ENCODE data around the gene MLC1. TPM values are rescaled to one million over a fixed set of nuclear protein-coding genes. Genes with fewer than 3 reads are reported as not detected.

MLC1 gene
- total RNA-seq, 1 donor from 2014 or later = 0.32 TPM

GRCh38 chr22:50118129-50118528 is 32.9 kb upstream of the MLC1 start:
- Histone ChIP-seq H3K36me3 (no peaks in the 10 kb centered on the region), H3K27ac (peak overlapping the region in 1 of 2 donors; percentile 39), H3K4me1 (peaks cover 0 to 16% of the 10 kb centered on the region in 2 donors), H3K9me3 (peaks cover 10 to 11% of the 10 kb centered on the region in 2 donors), H3K27me3 (no peaks in the 10 kb centered on the region), H3K4me3 (no peak overlapping the region)
- DNase-seq (ENCODE audit: low spot score in 2 of 2) = no peak
- TF ChIP-seq CTCF (IDR thresholded peaks at IDR 0.05) = no peak
- intact Hi-C loops (cut with DNase I) = no loop called here

- Histone ChIP-seq H3K4me3 (no peak overlapping the region), H3K27me3 (no peaks in the 10 kb centered on the region), H3K9me3 (peaks cover 1 to 2% of the 10 kb centered on the region in 2 donors), H3K4me1 (peaks cover 3 to 16% of the 10 kb centered on the region in 2 donors), H3K27ac (no peak overlapping the region), H3K36me3 (no peaks in the 10 kb centered on the region)
- no peak for TF ChIP-seq CTCF (IDR thresholded peaks at IDR 0.05)
- intact Hi-C loops (cut with DNase I) = no loop called here
- DNase-seq (ENCODE audit: low spot score in 2 of 2) = no peak
These were observed 32.0 kb upstream of the MLC1 start for GRCh38 chr22:50117168-50117762.

GRCh38 chr22:50115693-50116092 is 30.5 kb upstream of the MLC1 start:
- DNase-seq (ENCODE audit: low spot score in 2 of 2) = no peak
- H3K4me1 ChIP-seq = peaks cover 7 to 19% of the 10 kb centered on the region in 2 donors
- TF ChIP-seq CTCF (IDR thresholded peaks at IDR 0.05) = no peak
- intact Hi-C loops (cut with DNase I) = no loop called here
- peak overlapping the region in 1 of 2 donors; percentile 42 for H3K27ac ChIP-seq
- no peaks in the 10 kb centered on the region for H3K9me3 ChIP-seq
- H3K27me3 ChIP-seq = no peaks in the 10 kb centered on the region
- H3K36me3 ChIP-seq = no peaks in the 10 kb centered on the region
- no peak overlapping the region for H3K4me3 ChIP-seq

GRCh38 chr22:50114221-50115021 is 29.2 kb upstream of the MLC1 start:
- TF ChIP-seq CTCF (IDR thresholded peaks at IDR 0.05) = no peak
- Histone ChIP-seq H3K27me3 (no peaks in the 10 kb centered on the region), H3K27ac (peak overlapping the region; percentile 62 to 74), H3K4me1 (peaks cover 7 to 14% of the 10 kb centered on the region in 2 donors), H3K36me3 (no peaks in the 10 kb centered on the region), H3K9me3 (no peaks in the 10 kb centered on the region), H3K4me3 (peak overlapping the region in 1 of 2 donors; percentile 47)
- no peak for DNase-seq (ENCODE audit: low spot score in 2 of 2)
- intact Hi-C loops (cut with DNase I) = no loop called here

GRCh38 chr22:50112151-50113118 is 27.2 kb upstream of the MLC1 start:
- no peak for DNase-seq (ENCODE audit: low spot score in 2 of 2)
- peaks cover 7 to 10% of the 10 kb centered on the region in 2 donors for H3K4me1 ChIP-seq
- intact Hi-C loops (cut with DNase I) = no loop called here
- no peaks in the 10 kb centered on the region for H3K9me3 ChIP-seq
- H3K36me3 ChIP-seq = no peaks in the 10 kb centered on the region
- H3K27me3 ChIP-seq = no peaks in the 10 kb centered on the region
- no peak for TF ChIP-seq CTCF (IDR thresholded peaks at IDR 0.05)
- H3K4me3 ChIP-seq = no peak overlapping the region
- H3K27ac ChIP-seq = no peak overlapping the region
